Fibroblast of villous mesenchyme (primary cell): ENCODE data around the gene SUSD1. TPM values are rescaled to one million over a fixed set of nuclear protein-coding genes. Genes with fewer than 3 reads are reported as not detected.

ENCODE experiments used
- DNase-seq: peaks from one replicate; pipeline ENCODE4 v3.0.0-alpha.2; 2010; ENCODE audit warnings: low read depth
- H3K4me3 ChIP-seq: 2 replicates; pipeline ENCODE4 v1.5.1; 2011; ENCODE audit warnings: low read depth, mild to moderate bottlenecking, low read length
- CTCF ChIP-seq: IDR thresholded peaks from 2 replicates; pipeline ENCODE4 v1.5.1; 2012; ENCODE audit warnings: low read depth, mild to moderate bottlenecking, low read length; ENCODE audit not compliant: insufficient read depth
- total RNA-seq: library from RNA; depleted of rRNA; stranded (reverse); fragments of >200 nt; gene quantifications from 2 replicates; pipeline ENCODE4 v1.2.3, GENCODE V29; 2012

Gene SUSD1
- total RNA-seq, 1 donor = 29.8 TPM

GRCh38 chr9:112103405-112103804, 71.7 kb downstream of the SUSD1 start:
- H3K4me3 ChIP-seq = no peak overlapping the region
- no peak for DNase-seq
- TF ChIP-seq CTCF = no peak

GRCh38 chr9:112097712-112098688, 77.1 kb downstream of the SUSD1 start:
- peak; percentile 79 for DNase-seq
- peak; percentile 93 for TF ChIP-seq CTCF
- H3K4me3 ChIP-seq = no peak overlapping the region

- H3K4me3 ChIP-seq = no peak overlapping the region
- no peak for DNase-seq
- TF ChIP-seq CTCF = no peak
Measured at GRCh38 chr9:112094948-112095681, 80.0 kb downstream of the SUSD1 start.

GRCh38 chr9:112094241-112094640, 80.9 kb downstream of the SUSD1 start:
- DNase-seq = no peak
- TF ChIP-seq CTCF = no peak
- H3K4me3 ChIP-seq = no peak overlapping the region

- no peak for DNase-seq
- no peak for TF ChIP-seq CTCF
Measured at GRCh38 chr9:112093870-112094216, 81.3 kb downstream of the SUSD1 start.

GRCh38 chr9:112093147-112093869, 81.8 kb downstream of the SUSD1 start:
- no peak overlapping the region for H3K4me3 ChIP-seq
- TF ChIP-seq CTCF = no peak
- no peak for DNase-seq

More at GRCh38 chr9:112093870-112094216, 81.3 kb downstream of the SUSD1 start:
- H3K4me3 ChIP-seq = no peak overlapping the region
